Activated naive CD4-positive, alpha-beta T cell treated with anti-CD3 and anti-CD28 coated beads, Interleukin-2, amount 50 U/mL, for 24 hours (primary cell): ENCODE measurements around the gene HOXC11.

Experiments
- H3K27ac Mint-ChIP-seq: one replicate; pipeline ENCODE4 v1.8.0; 2021; ENCODE audit warnings: mild to moderate bottlenecking, mixed read lengths
- H3K27me3 Mint-ChIP-seq: one replicate; pipeline ENCODE4 v1.8.0; 2021; ENCODE audit warnings: mixed read lengths
- H3K36me3 Mint-ChIP-seq: one replicate; pipeline ENCODE4 v1.8.0; 2021; ENCODE audit warnings: mixed read lengths
- H3K4me1 Mint-ChIP-seq: one replicate; pipeline ENCODE4 v1.8.0; 2021; ENCODE audit warnings: mixed read lengths
- H3K4me3 Mint-ChIP-seq: one replicate; pipeline ENCODE4 v1.8.0; 2021; ENCODE audit warnings: mild to moderate bottlenecking, mixed read lengths
- H3K9me3 Mint-ChIP-seq: one replicate; pipeline ENCODE4 v1.8.0; 2021; ENCODE audit warnings: mixed read lengths

The HOXC11 gene

DNA sequence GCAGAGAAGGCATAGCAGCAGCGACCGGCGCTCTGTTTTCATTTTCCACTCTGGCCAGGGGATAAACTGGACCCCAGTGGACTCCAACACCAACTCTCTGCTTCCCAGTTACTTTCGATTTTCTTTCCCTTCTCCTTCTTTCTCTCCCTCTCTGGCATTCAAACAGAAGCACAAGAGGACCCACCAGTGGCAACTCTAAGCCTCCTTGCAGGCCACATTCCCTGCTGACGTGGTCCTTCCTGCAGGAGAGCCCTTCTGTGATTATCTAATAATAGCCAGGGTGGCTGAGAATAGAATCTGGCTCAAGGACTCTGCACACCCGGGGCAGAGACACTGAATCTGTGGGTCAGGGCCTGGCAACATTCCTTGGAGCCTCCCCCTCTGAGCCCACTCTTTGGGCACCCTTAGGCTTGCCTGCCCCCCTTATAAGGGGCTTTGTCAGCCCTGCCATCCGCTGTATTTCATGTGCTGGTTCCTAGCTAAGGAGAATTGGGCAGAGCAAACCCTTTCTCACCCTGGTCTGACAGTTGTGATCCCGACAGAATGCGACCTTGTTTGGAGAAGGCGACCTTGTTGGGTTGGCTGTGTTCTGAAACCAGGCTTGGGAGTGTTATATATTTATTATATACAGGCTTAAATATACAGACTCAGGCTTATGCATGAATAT is 47.1 kb downstream of the HOXC11 start:
- Mint-ChIP-seq H3K4me1 (peaks cover 20% of the 10 kb centered on the region), H3K4me3 (no peak overlapping the region), H3K36me3 (peaks cover 1% of the 10 kb centered on the region), H3K27ac (no peak overlapping the region), H3K27me3 (peaks cover 55% of the 10 kb centered on the region), H3K9me3 (no peaks in the 10 kb centered on the region)

DNA sequence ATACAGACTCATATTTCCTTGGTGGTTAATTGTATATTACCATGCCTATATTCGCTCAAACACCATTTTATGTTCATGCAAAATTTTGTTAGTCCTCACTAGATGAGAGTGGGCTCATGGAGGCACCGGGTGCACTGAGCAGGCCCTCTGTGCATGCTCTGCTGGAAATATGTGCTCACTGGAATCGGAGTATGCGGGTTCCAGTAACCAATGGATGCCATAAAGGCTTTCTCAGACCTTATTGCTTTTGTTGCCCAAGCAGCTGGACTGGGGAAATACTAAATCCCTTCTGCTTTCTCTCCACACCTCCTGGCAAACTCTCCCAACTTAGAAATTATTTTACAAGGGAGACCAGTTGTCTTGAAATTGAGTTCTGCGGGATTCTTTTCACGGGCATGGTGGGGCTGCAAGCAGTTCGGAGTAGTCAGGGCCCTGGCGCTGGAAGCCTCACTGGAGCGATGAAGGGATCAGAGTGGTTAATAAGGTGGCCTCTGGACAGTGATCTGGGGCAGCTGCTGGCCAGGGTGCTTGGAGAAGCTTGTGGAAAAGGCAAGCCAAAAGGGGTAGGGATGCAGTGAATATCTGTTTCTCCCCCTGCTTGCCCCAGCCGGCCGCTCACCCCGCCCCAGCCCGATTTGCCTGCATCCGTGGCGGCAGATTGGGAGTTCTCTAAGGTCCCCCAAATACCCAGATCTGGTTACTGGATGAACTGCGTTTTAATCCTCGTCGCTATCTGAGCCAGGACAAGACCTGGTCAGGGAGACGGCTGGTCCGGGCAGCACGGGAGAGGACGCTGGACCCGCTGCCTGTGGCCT is 47.9 kb downstream of the HOXC11 start:
- Mint-ChIP-seq H3K27me3 (peaks cover 53% of the 10 kb centered on the region), H3K36me3 (peaks cover 1% of the 10 kb centered on the region), H3K9me3 (no peaks in the 10 kb centered on the region), H3K4me3 (no peak overlapping the region), H3K27ac (no peak overlapping the region), H3K4me1 (peaks cover 17% of the 10 kb centered on the region)

DNA sequence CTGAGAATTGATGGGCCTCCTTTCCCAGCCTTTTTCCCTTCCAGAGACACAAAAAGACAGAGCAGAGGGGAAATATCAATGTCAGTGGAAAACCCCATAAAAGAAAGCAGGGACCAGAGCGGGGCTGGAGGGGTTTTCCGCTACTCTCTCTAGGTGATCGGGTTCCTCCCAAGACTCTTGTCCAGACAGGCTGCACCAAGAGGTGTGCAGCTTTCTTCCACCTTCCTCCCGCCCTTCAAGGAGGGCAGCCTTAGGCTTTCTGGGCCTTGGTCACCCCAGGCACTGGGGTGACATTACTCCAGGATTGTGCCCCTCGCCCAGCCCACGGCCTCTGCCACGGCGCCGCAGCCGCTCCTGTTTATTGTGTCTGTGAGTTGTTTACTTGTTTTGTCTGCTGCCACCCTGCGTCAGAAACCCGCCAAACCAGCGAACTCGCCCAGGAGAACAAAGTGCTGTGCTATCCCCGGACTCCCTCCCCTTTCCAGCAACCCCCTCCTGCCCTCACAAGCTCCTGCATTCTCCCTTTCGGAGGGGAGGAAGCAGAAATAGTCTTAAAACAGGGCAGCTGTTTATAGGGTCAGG is 48.6 kb downstream of the HOXC11 start:
- no peaks in the 10 kb centered on the region for H3K9me3 Mint-ChIP-seq
- peaks cover 58% of the 10 kb centered on the region for H3K27me3 Mint-ChIP-seq
- peaks cover 1% of the 10 kb centered on the region for H3K36me3 Mint-ChIP-seq
- H3K4me3 Mint-ChIP-seq: no peak overlapping the region
- H3K27ac Mint-ChIP-seq: no peak overlapping the region
- H3K4me1 Mint-ChIP-seq: peaks cover 18% of the 10 kb centered on the region

DNA sequence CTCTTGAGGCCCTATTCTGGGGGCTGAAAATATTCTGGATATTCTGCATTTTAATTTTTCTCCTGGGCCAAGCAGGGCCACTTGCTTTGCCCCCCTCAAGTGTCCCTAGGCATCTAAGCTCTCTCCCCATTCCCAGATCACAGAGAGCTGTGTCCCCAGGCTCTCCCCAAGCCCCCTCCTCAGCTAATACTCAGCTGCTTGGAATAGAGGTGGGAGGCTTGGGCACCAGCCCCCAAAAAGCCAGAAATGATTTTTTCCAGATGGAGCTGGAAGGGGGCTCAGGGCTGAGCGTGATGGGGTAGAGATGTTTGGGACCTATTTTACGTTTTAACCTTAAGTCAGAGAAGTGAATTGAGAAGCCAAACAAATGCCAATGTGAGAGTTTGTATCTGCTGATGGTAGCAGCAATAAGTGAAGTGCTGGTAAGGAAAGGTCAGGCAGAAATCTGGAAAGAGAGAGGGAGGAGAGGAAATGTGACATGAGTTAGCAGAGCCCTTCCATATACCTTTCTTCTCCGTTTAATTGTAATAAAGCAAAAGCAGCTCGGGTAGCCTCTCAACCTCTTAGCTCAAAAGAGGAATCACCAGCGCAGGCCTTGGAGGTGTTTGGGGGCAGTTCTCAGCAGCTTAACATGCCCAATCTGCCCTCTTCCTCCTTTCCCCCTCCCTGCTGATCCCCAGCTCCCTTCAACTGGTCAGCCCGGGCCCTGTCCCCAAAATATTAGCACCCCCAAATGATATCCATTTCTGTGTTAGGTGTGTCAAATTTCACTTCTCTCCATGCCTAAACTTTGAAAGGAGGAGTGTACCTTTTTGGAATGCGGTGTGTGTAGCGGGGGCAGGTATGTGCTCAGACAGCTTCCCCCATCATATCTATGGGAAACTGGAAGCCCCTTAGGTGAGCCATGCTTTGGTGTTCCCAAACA is 50.3 kb downstream of the HOXC11 start:
- Mint-ChIP-seq H3K4me1 (peaks cover 15% of the 10 kb centered on the region), H3K36me3 (peaks cover 1% of the 10 kb centered on the region), H3K27me3 (peaks cover 65% of the 10 kb centered on the region), H3K27ac (no peak overlapping the region), H3K4me3 (no peak overlapping the region), H3K9me3 (no peaks in the 10 kb centered on the region)

DNA sequence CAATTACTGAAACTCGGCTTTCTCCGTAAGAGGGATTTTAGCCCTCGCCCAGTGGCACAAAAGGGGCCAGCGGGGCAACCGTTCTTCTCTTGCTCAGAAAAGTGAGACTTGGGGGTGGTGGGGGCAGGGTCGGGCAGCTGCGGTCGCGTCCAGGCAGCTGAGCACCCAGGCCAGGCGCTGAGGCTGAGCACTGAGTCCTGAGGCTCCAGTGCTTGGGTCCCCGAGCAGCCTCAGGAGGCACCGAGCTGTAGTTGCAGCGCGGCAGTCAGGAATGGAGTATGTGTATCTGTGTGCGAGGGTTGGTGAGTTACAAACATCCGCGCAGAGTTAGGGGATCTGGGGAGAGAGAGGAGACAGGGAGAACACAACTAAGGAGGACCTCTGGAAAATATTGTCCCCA is 51.2 kb downstream of the HOXC11 start:
- Mint-ChIP-seq H3K4me1 (peaks cover 12% of the 10 kb centered on the region), H3K9me3 (no peaks in the 10 kb centered on the region), H3K4me3 (no peak overlapping the region), H3K27me3 (peaks cover 67% of the 10 kb centered on the region), H3K27ac (no peak overlapping the region), H3K36me3 (peaks cover 1% of the 10 kb centered on the region)

DNA sequence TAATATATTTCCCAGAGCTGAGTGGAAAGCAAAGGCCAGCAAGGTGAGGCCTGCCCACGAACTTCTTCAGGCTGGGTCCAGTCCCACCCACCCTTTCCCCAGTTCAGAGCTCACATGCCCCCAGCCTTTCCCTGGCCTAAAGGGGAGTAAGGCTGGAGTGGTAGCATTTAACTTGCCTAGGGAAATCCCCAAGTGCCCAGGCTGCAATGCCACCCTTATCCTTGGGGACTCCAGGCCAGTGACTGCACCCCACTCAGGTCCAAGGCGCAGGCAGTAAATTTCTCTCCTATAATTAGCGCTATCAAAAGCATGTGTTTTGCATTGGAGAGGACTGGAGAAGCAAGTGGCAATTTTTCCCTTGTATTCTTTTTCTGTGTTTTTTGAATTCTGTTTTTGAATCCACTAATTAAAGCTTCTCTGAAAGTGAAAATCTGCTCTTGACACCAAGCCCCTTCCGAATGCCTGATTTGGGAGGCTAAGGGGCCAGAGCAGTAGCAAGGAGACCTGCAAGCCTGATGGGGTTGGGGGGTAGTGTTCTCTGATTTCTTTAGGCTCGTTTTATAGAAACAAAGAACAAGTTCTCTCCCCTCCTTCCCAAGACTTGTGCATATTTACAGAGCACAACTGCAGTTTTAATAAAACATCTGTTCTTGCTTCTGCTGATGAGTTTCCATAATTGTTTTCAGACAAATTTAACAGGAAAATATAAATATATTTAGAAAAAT is 51.8 kb downstream of the HOXC11 start:
- H3K9me3 Mint-ChIP-seq: no peaks in the 10 kb centered on the region
- H3K4me1 Mint-ChIP-seq: peaks cover 16% of the 10 kb centered on the region
- H3K27ac Mint-ChIP-seq: no peak overlapping the region
- H3K36me3 Mint-ChIP-seq: peaks cover 1% of the 10 kb centered on the region
- H3K4me3 Mint-ChIP-seq: no peak overlapping the region
- peaks cover 66% of the 10 kb centered on the region for H3K27me3 Mint-ChIP-seq

DNA sequence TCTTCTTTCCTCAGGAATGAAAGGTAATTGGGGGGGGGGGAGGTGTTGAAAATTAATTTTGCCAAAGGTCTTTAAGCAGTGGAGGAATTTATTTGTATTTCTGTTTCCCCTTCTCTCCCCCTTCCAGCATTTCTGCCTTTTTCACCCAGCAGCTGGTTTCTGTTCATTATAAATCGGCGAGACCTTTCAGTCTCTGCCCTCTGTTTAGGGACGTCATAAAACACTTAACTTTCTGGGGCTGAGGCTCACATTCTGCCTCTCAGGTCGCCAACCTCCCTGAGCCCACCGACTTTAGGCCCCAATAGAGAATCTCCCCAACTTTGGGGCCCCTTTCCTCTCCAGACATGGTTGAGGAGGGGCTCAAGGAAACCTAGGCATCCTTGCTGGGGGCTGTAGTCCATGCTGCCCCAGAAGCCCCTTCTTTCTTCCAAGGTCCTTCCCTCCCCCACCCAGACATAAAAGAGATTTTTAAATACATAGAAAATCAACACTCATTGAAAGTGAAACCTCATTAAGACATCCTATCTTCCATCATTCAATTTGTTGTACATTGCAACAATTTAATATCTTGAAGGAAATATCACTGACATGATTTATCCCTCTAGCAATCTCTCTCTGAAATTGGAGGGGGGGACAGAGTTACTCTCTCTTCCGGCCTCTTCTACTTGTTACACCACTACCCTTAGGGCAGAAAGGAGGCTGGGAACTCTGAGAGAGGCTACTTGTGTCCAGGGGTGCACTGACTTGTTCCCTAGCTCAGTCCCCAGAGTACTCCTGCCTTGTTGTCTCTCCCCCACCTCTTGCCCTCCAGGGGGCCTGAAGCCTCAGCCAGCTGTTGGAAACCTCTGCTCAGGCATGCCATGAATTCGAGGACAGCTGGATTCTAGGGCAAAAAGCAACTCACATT is 52.8 kb downstream of the HOXC11 start:
- H3K27ac Mint-ChIP-seq: no peak overlapping the region
- no peaks in the 10 kb centered on the region for H3K36me3 Mint-ChIP-seq
- no peak overlapping the region for H3K4me3 Mint-ChIP-seq
- peaks cover 69% of the 10 kb centered on the region for H3K27me3 Mint-ChIP-seq
- H3K9me3 Mint-ChIP-seq: no peaks in the 10 kb centered on the region
- peaks cover 15% of the 10 kb centered on the region for H3K4me1 Mint-ChIP-seq

DNA sequence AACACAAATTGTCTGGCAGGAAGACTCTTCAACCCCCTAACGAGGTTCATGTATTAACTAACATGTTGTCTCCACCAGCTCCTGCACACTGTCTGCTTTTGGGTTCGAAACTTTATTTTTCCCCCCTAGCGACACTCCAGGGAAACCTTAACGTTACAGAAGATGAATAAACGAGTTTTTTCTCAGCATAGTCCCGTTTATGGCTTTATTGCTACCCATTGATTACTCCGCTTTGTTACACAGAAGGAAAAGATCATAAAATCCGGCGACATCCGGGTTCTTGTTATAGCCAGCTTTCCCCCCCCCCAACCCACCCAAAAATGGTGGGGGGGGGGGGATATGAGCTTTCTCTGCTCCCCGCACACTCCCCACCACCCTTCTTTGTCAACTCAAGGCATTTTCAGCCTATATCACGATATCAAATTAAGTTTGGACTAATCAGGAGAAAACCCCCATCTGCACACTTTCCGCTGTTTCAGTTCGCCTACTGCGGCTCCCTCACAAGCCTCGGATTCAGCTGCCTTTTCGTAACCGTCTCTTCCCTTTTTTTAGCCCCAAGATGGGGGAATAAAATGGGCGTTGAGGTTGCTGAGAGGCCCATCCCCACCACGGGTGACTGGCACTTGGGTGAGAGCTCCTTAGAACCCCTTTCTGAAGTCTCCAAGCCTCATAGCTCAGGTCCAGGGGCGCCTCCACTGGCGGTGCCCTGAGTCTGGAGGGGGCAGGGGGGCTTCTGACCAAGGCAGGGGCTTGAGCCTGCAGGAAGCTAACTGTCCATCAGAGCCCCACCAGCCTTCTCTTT is 53.9 kb downstream of the HOXC11 start:
- Mint-ChIP-seq H3K4me1 (peaks cover 15% of the 10 kb centered on the region), H3K36me3 (no peaks in the 10 kb centered on the region), H3K27me3 (peaks cover 66% of the 10 kb centered on the region), H3K9me3 (no peaks in the 10 kb centered on the region), H3K27ac (no peak overlapping the region), H3K4me3 (no peak overlapping the region)
